Measurements from ENCODE around the gene MLXIP. TPM values are rescaled to one million over a fixed set of nuclear protein-coding genes. Genes with fewer than 3 reads are reported as not detected.

MLXIP gene
- total RNA-seq, 1 donor = 8.3 TPM

- DNase-seq (ENCODE audit: low read depth) = no peak
- no peak for TF ChIP-seq CTCF (IDR thresholded peaks at IDR 0.05; ENCODE audit: insufficient read depth, low read length)
- H3K4me3 ChIP-seq (ENCODE audit: low read depth, low read length) = no peak overlapping the region
Measured at GRCh38 chr12:122161682-122162081, 83.1 kb downstream of the MLXIP start.

- H3K4me3 ChIP-seq (ENCODE audit: low read depth, low read length) = no peak overlapping the region
- no peak for TF ChIP-seq CTCF (IDR thresholded peaks at IDR 0.05; ENCODE audit: insufficient read depth, low read length)
- no peak for DNase-seq (ENCODE audit: low read depth)
Measured at GRCh38 chr12:122162976-122163375, 84.4 kb downstream of the MLXIP start.

- TF ChIP-seq CTCF (IDR thresholded peaks at IDR 0.05; ENCODE audit: insufficient read depth, low read length) = no peak
- no peak for DNase-seq (ENCODE audit: low read depth)
- H3K4me3 ChIP-seq (ENCODE audit: low read depth, low read length) = no peak overlapping the region
Measured at GRCh38 chr12:122166422-122167349, 88.1 kb downstream of the MLXIP start.

GRCh38 chr12:122167356-122167925, 88.9 kb downstream of the MLXIP start:
- H3K4me3 ChIP-seq (ENCODE audit: low read depth, low read length) = no peak overlapping the region
- DNase-seq (ENCODE audit: low read depth) = no peak
- no peak for TF ChIP-seq CTCF (IDR thresholded peaks at IDR 0.05; ENCODE audit: insufficient read depth, low read length)

- no peak for DNase-seq (ENCODE audit: low read depth)
- no peak overlapping the region for H3K4me3 ChIP-seq (ENCODE audit: low read depth, low read length)
- TF ChIP-seq CTCF (IDR thresholded peaks at IDR 0.05; ENCODE audit: insufficient read depth, low read length) = no peak
Measured at GRCh38 chr12:122168492-122168891, 89.9 kb downstream of the MLXIP start.

- TF ChIP-seq CTCF (IDR thresholded peaks at IDR 0.05; ENCODE audit: insufficient read depth, low read length) = no peak
- H3K4me3 ChIP-seq (ENCODE audit: low read depth, low read length) = no peak overlapping the region
- DNase-seq (ENCODE audit: low read depth) = no peak
Measured at GRCh38 chr12:122171399-122171798, 92.8 kb downstream of the MLXIP start.
